Frontal cortex (tissue), 4 donors: Measurements from ENCODE around the gene MLPH. TPM values are rescaled to one million over a fixed set of nuclear protein-coding genes. Genes with fewer than 3 reads are reported as not detected.

Source experiments
- DNase-seq, 2 donors: peaks; one replicate each; pipeline ENCODE4 v3.0.0; 2012; ENCODE audit warnings: low spot score in 2 of 2
- FAIRE-seq: peaks from 2 replicates; lab custom pipeline; 2012; peaks lifted over from hg19 to GRCh38; lab: Jason Lieb, UNC
- total RNA-seq: library from RNA; depleted of rRNA; stranded (reverse); fragments of >200 nt; gene quantifications from one replicate; pipeline ENCODE4 v1.2.3, GENCODE V29; 2014
- donor health status: control.
- donor health status: control.
- donor health status: control.

The MLPH gene
- total RNA-seq, 1 donor from 2014 or later, result 0.82 TPM

GRCh38 chr2:237535385-237536082 is 48.5 kb downstream of the MLPH start:
- DNase-seq, result no peak
- no peak for FAIRE-seq

- no peak for FAIRE-seq
- no peak for DNase-seq
These were observed 49.0 kb downstream of the MLPH start for GRCh38 chr2:237536083-237536415.

GRCh38 chr2:237536617-237537016 is 49.6 kb downstream of the MLPH start:
- FAIRE-seq, result no peak
- no peak for DNase-seq

- DNase-seq (no peak), FAIRE-seq (no peak)
These were observed 51.1 kb downstream of the MLPH start for GRCh38 chr2:237538001-237538720.

- no peak for FAIRE-seq
- DNase-seq, result no peak
These were observed 51.9 kb downstream of the MLPH start for GRCh38 chr2:237538901-237539300.

GRCh38 chr2:237539681-237540080 is 52.6 kb downstream of the MLPH start:
- FAIRE-seq (no peak), DNase-seq (no peak)

GRCh38 chr2:237540223-237540775 is 53.2 kb downstream of the MLPH start:
- DNase-seq (no peak), FAIRE-seq (no peak)

GRCh38 chr2:237540823-237541222 is 53.8 kb downstream of the MLPH start:
- no peak for DNase-seq
- no peak for FAIRE-seq

GRCh38 chr2:237541243-237541642 is 54.2 kb downstream of the MLPH start:
- no peak for FAIRE-seq
- DNase-seq, result no peak

- DNase-seq (no peak), FAIRE-seq (no peak)
These were observed 55.1 kb downstream of the MLPH start for GRCh38 chr2:237542001-237542704.

- DNase-seq, result no peak
These were observed 59.2 kb downstream of the MLPH start for GRCh38 chr2:237546040-237546875.

GRCh38 chr2:237546876-237547395 is 59.9 kb downstream of the MLPH start:
- FAIRE-seq (no peak), DNase-seq (no peak)

More at GRCh38 chr2:237546040-237546875, 59.2 kb downstream of the MLPH start:
- no peak for FAIRE-seq

- no peak for DNase-seq
- no peak for FAIRE-seq
These were observed 60.9 kb downstream of the MLPH start for GRCh38 chr2:237547841-237548416.

- no peak for DNase-seq
- no peak for FAIRE-seq
These were observed 62.2 kb downstream of the MLPH start for GRCh38 chr2:237549216-237549615.

GRCh38 chr2:237549643-237550415 is 62.8 kb downstream of the MLPH start:
- DNase-seq (no peak), FAIRE-seq (no peak)

- FAIRE-seq (no peak), DNase-seq (no peak)
These were observed 64.1 kb downstream of the MLPH start for GRCh38 chr2:237551071-237551574.

GRCh38 chr2:237552908-237553307 is 65.9 kb downstream of the MLPH start:
- DNase-seq (no peak), FAIRE-seq (no peak)

GRCh38 chr2:237553948-237554347 is 66.9 kb downstream of the MLPH start:
- no peak for FAIRE-seq
- DNase-seq, result no peak
